Caco-2 (cell line): ENCODE data around the gene DNAAF5. TPM values are rescaled to one million over a fixed set of nuclear protein-coding genes. Genes with fewer than 3 reads are reported as not detected.

Experiments
- BruUV-seq: library from RNA; stranded (reverse); fragments of 400-500 nt; replicated peaks from 2 replicates; lab custom pipeline; 2021; lab: Mats Ljungman, UMichigan
- CTCF ChIA-PET: fragments of 300-600 bp; sonication (Branson Sonifier 250); formaldehyde crosslinking; loops from one replicate; lab custom pipeline; 2022; ENCODE audit warnings: antibody characterized with exemption; lab: Charles Lee
- POLR2A ChIA-PET: fragments of 300-600 bp; sonication (Branson Sonifier 250); formaldehyde crosslinking; loops from one replicate; lab custom pipeline; 2022; ENCODE audit warnings: antibody characterized with exemption; lab: Charles Lee
- DNase-seq, 2 experiments: peaks; one replicate each; pipeline versions ENCODE4 v3.0.0 to v3.0.0-alpha.2; 2020 to 2022
- H3K27me3 ChIP-seq: replicated peaks from 2 replicates; pipeline ENCODE4 v1.6.0; 2011; ENCODE audit warnings: low read length; ENCODE audit not compliant: control insufficient read depth, insufficient read depth
- H3K36me3 ChIP-seq: 2 replicates; pipeline ENCODE4 v1.5.1; 2011; ENCODE audit warnings: low read length; ENCODE audit not compliant: control insufficient read depth, insufficient read depth
- H3K4me1 ChIP-seq: fragments of 250-450 bp; sonication (Bioruptor Pico); 2 replicates; pipeline ENCODE4 v1.5.1; 2020; ENCODE audit warnings: mild to moderate bottlenecking
- H3K4me3 ChIP-seq: 2 replicates; pipeline ENCODE4 v1.5.1; 2011; ENCODE audit warnings: low read depth, mild to moderate bottlenecking, control low read depth, low read length
- H3K9me3 ChIP-seq: fragments of 250-450 bp; sonication (Bioruptor Pico); 2 replicates; pipeline ENCODE4 v1.5.1; 2020; ENCODE audit warnings: mild to moderate bottlenecking, moderate library complexity
- H3K27ac Mint-ChIP-seq: one replicate; pipeline ENCODE4 v1.8.0; 2022; ENCODE audit warnings: mixed read lengths; ENCODE audit not compliant: unreplicated experiment
- H3K27me3 Mint-ChIP-seq: one replicate; pipeline ENCODE4 v1.8.0; 2022; ENCODE audit warnings: mixed read lengths; ENCODE audit not compliant: insufficient read depth, unreplicated experiment
- H3K36me3 Mint-ChIP-seq: one replicate; pipeline ENCODE4 v1.8.0; 2022; ENCODE audit warnings: mild to moderate bottlenecking, mixed read lengths; ENCODE audit not compliant: insufficient read depth, unreplicated experiment
- H3K4me1 Mint-ChIP-seq: one replicate; pipeline ENCODE4 v1.8.0; 2022; ENCODE audit warnings: low read depth, mixed read lengths; ENCODE audit not compliant: unreplicated experiment
- H3K4me3 Mint-ChIP-seq: one replicate; pipeline ENCODE4 v1.8.0; 2022; ENCODE audit warnings: mild to moderate bottlenecking, moderate library complexity, mixed read lengths; ENCODE audit not compliant: unreplicated experiment
- H3K9me3 Mint-ChIP-seq: one replicate; pipeline ENCODE4 v1.8.0; 2022; ENCODE audit warnings: mixed read lengths; ENCODE audit not compliant: unreplicated experiment
- CTCF ChIP-seq, 2 experiments: fragments of 200-600 bp in 1 of 2; IDR thresholded peaks; 1 replicate in 1 of 2; 2 replicates in 1 of 2; pipeline versions ENCODE4 v1.5.1 to v1.8.0; 2011 to 2022; ENCODE audit warnings: antibody characterized with exemption in 1 of 2, control low read depth in 1 of 2, inconsistent platforms in 1 of 2, low read depth in 1 of 2, low read length in 1 of 2, mild to moderate bottlenecking in 1 of 2, moderate library complexity in 1 of 2; ENCODE audit not compliant: insufficient read depth in 1 of 2, severe bottlenecking in 1 of 2, unreplicated experiment in 1 of 2
- intact Hi-C: fragments of 100-400 bp; cut with micrococcal nuclease; formaldehyde crosslinking; loops from one replicate; pipeline ENCODE4 v1.10.0; 2022; ENCODE audit not compliant: unreplicated experiment
- total RNA-seq: library from RNA; stranded (reverse); gene quantifications from 2 replicates; pipeline ENCODE4 v1.2.3, GENCODE V29; 2022

The DNAAF5 gene
- total RNA-seq, 1 experiment from 2014 or later: 51.4 TPM

- DNase-seq: no peak
These were observed 56.4 kb downstream of the DNAAF5 start for GRCh38 chr7:782718-783449.

GRCh38 chr7:783556-784490 lies 57.3 kb downstream of the DNAAF5 start:
- peaks cover 6% of the 10 kb centered on the region for H3K9me3 Mint-ChIP-seq
- Histone ChIP-seq H3K4me3 (no peak overlapping the region), H3K9me3 (no peaks in the 10 kb centered on the region), H3K27me3 (no peaks in the 10 kb centered on the region), H3K4me1 (no peaks in the 10 kb centered on the region), H3K36me3 (no peaks in the 10 kb centered on the region; the same call in 1 of the 2 replicates)
- H3K27ac Mint-ChIP-seq: no peak overlapping the region
- TF ChIP-seq CTCF (IDR thresholded peaks at IDR 0.05; ENCODE audit: insufficient read depth in 1 of 2, low read depth in 1 of 2, low read length in 1 of 2, severe bottlenecking in 1 of 2, unreplicated experiment in 1 of 2): no peak
- no peak for DNase-seq
- H3K27me3 Mint-ChIP-seq: no peaks in the 10 kb centered on the region
- H3K4me1 Mint-ChIP-seq: no peaks in the 10 kb centered on the region
- CTCF ChIA-PET: no interaction called here
- H3K36me3 Mint-ChIP-seq: peaks cover 69% of the 10 kb centered on the region
- H3K4me3 Mint-ChIP-seq: no peak overlapping the region
- POLR2A ChIA-PET: no interaction called here
- no TSS peak for BruUV-seq
- intact Hi-C loops: no loop called here

More at GRCh38 chr7:782718-783449, 56.4 kb downstream of the DNAAF5 start:
- TF ChIP-seq CTCF (IDR thresholded peaks at IDR 0.05; ENCODE audit: insufficient read depth in 1 of 2, low read depth in 1 of 2, low read length in 1 of 2, severe bottlenecking in 1 of 2, unreplicated experiment in 1 of 2): no peak
- H3K27ac Mint-ChIP-seq: no peak overlapping the region
- no peaks in the 10 kb centered on the region for H3K27me3 ChIP-seq
- ChIA-PET CTCF (no interaction called here), POLR2A (no interaction called here)
- H3K4me1 ChIP-seq: no peaks in the 10 kb centered on the region
- peaks cover 69% of the 10 kb centered on the region for H3K36me3 Mint-ChIP-seq
- H3K4me1 Mint-ChIP-seq: no peaks in the 10 kb centered on the region
- H3K9me3 ChIP-seq: no peaks in the 10 kb centered on the region
- H3K27me3 Mint-ChIP-seq: no peaks in the 10 kb centered on the region
- no peaks in the 10 kb centered on the region for H3K9me3 Mint-ChIP-seq
- BruUV-seq: no TSS peak
- H3K4me3 Mint-ChIP-seq: no peak overlapping the region
- H3K36me3 ChIP-seq: peaks cover 1% of the 10 kb centered on the region
- H3K4me3 ChIP-seq: no peak overlapping the region
- intact Hi-C loops: no loop called here

- Mint-ChIP-seq H3K4me1 (no peaks in the 10 kb centered on the region), H3K27me3 (no peaks in the 10 kb centered on the region), H3K36me3 (peaks cover 60% of the 10 kb centered on the region), H3K27ac (no peak overlapping the region), H3K4me3 (no peak overlapping the region), H3K9me3 (peaks cover 11% of the 10 kb centered on the region)
- Histone ChIP-seq H3K36me3 (no peaks in the 10 kb centered on the region; the same call in 1 of the 2 replicates), H3K27me3 (no peaks in the 10 kb centered on the region), H3K4me1 (no peaks in the 10 kb centered on the region), H3K4me3 (no peak overlapping the region), H3K9me3 (no peaks in the 10 kb centered on the region)
- DNase-seq: no peak
- intact Hi-C loops: loop anchor here (5.0 kb wide), 1 partner anchor 52 kb away; no protein-coding TSS in a partner anchor
- ChIA-PET POLR2A (no interaction called here), CTCF (no interaction called here)
- BruUV-seq: no TSS peak
- no peak for TF ChIP-seq CTCF (IDR thresholded peaks at IDR 0.05; ENCODE audit: insufficient read depth in 1 of 2, low read depth in 1 of 2, low read length in 1 of 2, severe bottlenecking in 1 of 2, unreplicated experiment in 1 of 2)
These were observed 58.5 kb downstream of the DNAAF5 start for GRCh38 chr7:784971-785370.
